Right lobe of liver (tissue), 6 donors: Measurements from ENCODE around the gene UBE2V1. TPM values are rescaled to one million over a fixed set of nuclear protein-coding genes. Genes with fewer than 3 reads are reported as not detected.

Experiments used
- ATAC-seq, 4 donors: fragments of 200-7000 bp; cut with Tn5 transposase; one replicate each; pipeline ENCODE4 v1.9.1; 2020; ENCODE audit warnings: mild to moderate bottlenecking in 4 of 4, moderate library complexity in 4 of 4
- DNase-seq, 3 donors: peaks; one replicate each; pipeline ENCODE4 v3.0.0-alpha.2; 2020
- H3K27ac ChIP-seq, 3 donors: fragments of 200-600 bp; one replicate each; pipeline ENCODE4 v1.8.0; 2022
- H3K27me3 ChIP-seq, 2 donors: fragments of 200-600 bp; one replicate each; pipeline ENCODE4 v1.8.0; 2022
- H3K36me3 ChIP-seq, 4 donors: fragments of 200-600 bp; sonication (generic) in 1 of 4; one replicate each; pipeline versions ENCODE4 v1.5.1 to v1.8.0; 2017 to 2022; ENCODE audit warnings: control low read depth in 1 of 4
- H3K4me1 ChIP-seq, 4 donors: fragments of 200-600 bp; sonication (generic) in 1 of 4; one replicate each; pipeline versions ENCODE4 v1.5.1 to v1.8.0; 2017 to 2022; ENCODE audit warnings: control low read depth in 1 of 4
- H3K4me3 ChIP-seq, 3 donors: fragments of 200-600 bp; one replicate each; pipeline ENCODE4 v1.8.0; 2022
- H3K9me3 ChIP-seq, 4 donors: fragments of 200-600 bp; sonication (generic) in 1 of 4; one replicate each; pipeline versions ENCODE4 v1.5.1 to v1.8.0; 2017 to 2022; ENCODE audit warnings: control low read depth in 1 of 4
- CTCF ChIP-seq, 4 donors: fragments of 200-600 bp in 3 of 4; fragments of 450-650 bp in 1 of 4; IDR thresholded peaks; one replicate each; pipeline versions ENCODE4 v1.5.1 to v1.8.0; 2016 to 2022; ENCODE audit warnings: antibody characterized with exemption in 4 of 4, mild to moderate bottlenecking in 2 of 4
- POLR2A ChIP-seq: fragments of 450-650 bp; IDR thresholded peaks from one replicate; pipeline ENCODE4 v1.6.1; 2017; ENCODE audit warnings: antibody characterized with exemption, mild to moderate bottlenecking
- WGBS: methylation state at CpG from one replicate; pipeline ENCODE4 v1.1.6; 2018; ENCODE audit warnings: low coverage, low lambda C conversion rate; ENCODE audit not compliant: insufficient coverage; ENCODE audit errors: missing lambda C conversion rate; 5-methylcytosine and 5-hydroxymethylcytosine counted together
- intact Hi-C, 2 donors: fragments of 100-400 bp; cut with DNase I; formaldehyde crosslinking; loops; one replicate each; pipeline versions ENCODE4 v1.11.2 to v1.14.1; 2022
- total RNA-seq, 6 experiments: library from RNA; depleted of rRNA in 2 of 6; stranded (reverse); fragments of >200 nt in 2 of 6; fragmentation: NEBNext Ultra II Directional in 3 of 6; extraction: Animal tissue kit (Norgen Biotek cat#: 25700) in 3 of 6; gene quantifications; one replicate each; pipeline versions ENCODE4 v1.1.0 to v1.2.4, GENCODE V29; 2016 to 2023
- donor health status: DM: no; HTN: yes; CAD: no.
- donor health status: DM: no; HTN: no; CAD: no.
- donor health status: DM: no; HTN: no; CAD: no.
- donor health status: DM: no; HTN: yes; CAD: no.
- donor health status: DM: no; HTN: yes; CAD: no.

The UBE2V1 gene
- total RNA-seq, 6 experiments from 2014 or later, result 38.2 to 49.4 (median 44.3) TPM

DNA sequence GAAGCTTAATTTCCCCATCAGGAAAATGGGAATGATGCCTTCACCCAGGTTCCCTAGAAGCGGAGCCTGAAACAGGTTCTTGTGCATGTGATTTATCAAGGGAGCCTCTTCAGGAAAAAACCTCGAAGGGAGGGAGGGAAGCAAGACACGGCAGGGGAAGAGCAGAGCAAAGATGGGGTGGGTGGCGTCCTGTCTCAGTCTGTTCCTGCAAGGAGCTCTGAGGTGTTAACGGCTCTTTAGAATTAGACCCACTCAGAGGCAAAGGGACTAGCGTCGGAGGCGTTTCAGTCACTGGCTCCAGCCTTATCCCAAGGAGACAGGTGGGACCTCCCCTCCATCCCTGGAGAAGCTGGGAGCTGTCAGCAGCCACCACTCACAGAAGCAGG, 15.6 kb upstream of the UBE2V1 start:
- no peak for DNase-seq
- H3K36me3 ChIP-seq, result peaks cover 0 to 23% (median under 1%) of the 10 kb centered on the region in 4 donors
- peaks cover 0 to 28% (median 14%) of the 10 kb centered on the region in 4 donors for H3K4me1 ChIP-seq
- H3K27ac ChIP-seq, result no peak overlapping the region
- H3K4me3 ChIP-seq, result no peak overlapping the region
- no peaks in the 10 kb centered on the region for H3K9me3 ChIP-seq
- intact Hi-C loops, result no loop called here
- ATAC-seq, result no peak
- TF ChIP-seq POLR2A, result no peak
- no peak for TF ChIP-seq CTCF (IDR thresholded peaks at IDR 0.05)
- WGBS, result 76% methylated on average over 2 of the region's 8 CpGs
- no peaks in the 10 kb centered on the region for H3K27me3 ChIP-seq

DNA sequence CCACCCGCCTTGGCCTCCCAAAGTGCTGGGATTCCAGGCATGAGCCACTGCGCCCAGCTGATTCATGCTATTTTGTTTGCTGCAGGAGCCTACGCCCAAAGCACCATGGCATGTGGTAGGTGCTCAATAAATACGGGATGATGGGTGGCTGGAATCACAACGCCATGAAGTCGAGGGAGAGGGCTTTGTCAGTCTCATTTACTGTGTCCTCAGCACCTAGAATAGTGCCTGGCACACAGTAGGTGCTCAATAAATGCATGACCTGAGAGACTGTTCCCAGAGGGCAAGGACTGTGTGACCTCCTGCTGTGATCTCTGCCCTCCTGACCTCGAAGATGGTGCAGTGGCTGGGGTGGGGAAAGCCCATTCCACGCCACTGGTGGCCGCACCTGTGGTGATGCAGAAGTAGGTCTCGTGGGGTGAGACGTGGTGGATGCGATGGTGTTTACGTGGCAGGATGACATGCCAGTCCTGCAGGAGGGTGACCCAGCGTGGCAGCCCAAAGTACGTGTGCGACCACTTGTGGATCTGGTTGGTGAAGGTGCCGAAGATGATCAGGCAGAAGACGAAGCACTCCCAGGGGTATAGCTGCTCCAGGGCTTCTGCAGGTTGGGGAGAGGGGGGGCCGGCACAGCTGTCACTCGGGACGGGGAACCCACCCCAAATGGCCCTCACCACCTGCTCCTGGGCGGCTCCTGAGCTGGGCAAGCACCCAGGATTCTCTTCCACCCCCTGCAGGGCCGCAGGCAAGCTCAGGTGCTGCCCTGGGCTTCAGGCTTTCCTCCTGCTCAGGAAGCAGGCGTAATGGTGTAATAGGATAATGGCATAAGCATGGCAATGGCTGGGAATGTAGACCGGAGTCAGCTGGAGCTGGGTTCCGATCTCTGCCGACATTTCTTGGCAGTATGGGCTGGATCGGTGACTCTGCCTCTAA, 14.9 kb upstream of the UBE2V1 start:
- Histone ChIP-seq H3K36me3 (peaks cover 0 to 23% (median under 1%) of the 10 kb centered on the region in 4 donors), H3K9me3 (no peaks in the 10 kb centered on the region), H3K27ac (no peak overlapping the region), H3K4me3 (no peak overlapping the region), H3K27me3 (no peaks in the 10 kb centered on the region), H3K4me1 (peaks cover 0 to 35% (median 17%) of the 10 kb centered on the region in 4 donors)
- intact Hi-C loops, result no loop called here
- TF ChIP-seq POLR2A (no peak), CTCF (IDR thresholded peaks at IDR 0.05) (no peak)
- DNase-seq, result no peak
- ATAC-seq, result no peak
- WGBS, result 92% methylated on average over 12 of the region's 28 CpGs

- peak overlapping the region; percentile 33 to 84 (median 73) for H3K27ac ChIP-seq
- H3K4me3 ChIP-seq, result no peak overlapping the region
- 43% methylated on average over 4 of the region's 4 CpGs for WGBS
- ATAC-seq, result peak; percentile 92 to 96 (median 93)
- H3K4me1 ChIP-seq, result peaks cover 0 to 47% (median 20%) of the 10 kb centered on the region in 4 donors
- H3K36me3 ChIP-seq, result peaks cover 0 to 23% (median under 1%) of the 10 kb centered on the region in 4 donors
- H3K9me3 ChIP-seq, result no peaks in the 10 kb centered on the region
- intact Hi-C loops, result no loop called here
- peak; percentile 79 to 95 (median 94) for DNase-seq
- H3K27me3 ChIP-seq, result no peaks in the 10 kb centered on the region
- TF ChIP-seq POLR2A (peak; percentile 34), CTCF (IDR thresholded peaks at IDR 0.05) (no peak)
Measured at GRCh38 chr20:50126662-50127061, 13.7 kb upstream of the UBE2V1 start.

DNA sequence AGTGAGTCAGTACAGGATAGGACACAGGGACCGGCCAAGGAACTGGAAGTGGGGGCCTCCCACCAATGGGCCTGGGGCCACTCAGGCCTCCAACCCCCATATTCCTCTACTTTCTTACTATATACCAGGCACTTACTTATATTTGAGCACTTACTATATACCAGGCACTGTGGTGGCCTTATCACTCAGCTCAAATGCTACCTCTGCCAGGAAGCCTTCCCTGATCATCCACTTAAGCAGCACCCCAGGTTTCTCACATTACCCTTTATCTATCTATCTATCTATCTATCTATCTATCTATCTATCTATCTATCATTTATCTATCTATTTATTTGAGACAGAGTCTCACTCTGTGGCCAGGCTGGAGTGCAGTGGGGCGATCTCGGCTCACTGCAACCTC, 12.3 kb upstream of the UBE2V1 start:
- TF ChIP-seq POLR2A (no peak), CTCF (IDR thresholded peaks at IDR 0.05) (no peak)
- H3K36me3 ChIP-seq, result peaks cover 0 to 15% (median under 1%) of the 10 kb centered on the region in 4 donors
- intact Hi-C loops, result no loop called here
- no peak for ATAC-seq
- no peak for DNase-seq
- H3K27me3 ChIP-seq, result no peaks in the 10 kb centered on the region
- peak overlapping the region in 2 of 3 donors; percentile 73 to 84 for H3K27ac ChIP-seq
- peaks cover 0 to 60% (median 23%) of the 10 kb centered on the region in 4 donors for H3K4me1 ChIP-seq
- H3K4me3 ChIP-seq, result no peak overlapping the region
- no peaks in the 10 kb centered on the region for H3K9me3 ChIP-seq
- 95% methylated on average over 3 of the region's 3 CpGs for WGBS
